PC-9 (cell line): ENCODE measurements around the gene SERINC2.

Source experiments
- EZH2 ChIP-seq: fragments of 200-600 bp; sonication (generic); IDR thresholded peaks from 2 replicates; pipeline ENCODE4 v1.8.0; 2017; ENCODE audit warnings: antibody characterized with exemption, low read depth
- TF ChIP-seq, protein P1 (sequence below): fragments of 200-600 bp; sonication (generic); conservative IDR thresholded peaks from 2 replicates; pipeline ENCODE4 v1.6.1; 2017; ENCODE audit warnings: mixed run types, antibody characterized with exemption, mild to moderate bottlenecking, moderate library complexity

DNA sequence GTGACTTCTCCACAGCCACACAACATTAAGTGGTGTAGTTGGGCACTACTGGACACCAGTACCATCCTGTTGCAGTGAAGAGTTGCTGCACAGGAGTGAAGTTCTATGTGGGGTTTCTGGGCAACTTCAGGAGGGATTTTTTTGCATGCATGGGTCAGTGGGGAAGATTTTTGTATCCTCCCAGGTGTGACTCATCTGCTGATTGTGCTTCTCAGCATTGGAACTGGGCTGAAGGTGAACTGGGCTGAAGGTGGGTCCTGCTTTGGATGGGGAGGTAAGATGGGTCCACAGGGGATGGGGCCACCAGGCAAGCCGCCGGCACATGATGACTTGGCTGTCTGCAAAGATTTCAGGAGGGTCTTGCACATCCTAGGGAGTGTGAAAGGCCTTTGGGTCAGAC lies 2.6 kb downstream of the SERINC2 start:
- TF ChIP-seq, protein P1, sequence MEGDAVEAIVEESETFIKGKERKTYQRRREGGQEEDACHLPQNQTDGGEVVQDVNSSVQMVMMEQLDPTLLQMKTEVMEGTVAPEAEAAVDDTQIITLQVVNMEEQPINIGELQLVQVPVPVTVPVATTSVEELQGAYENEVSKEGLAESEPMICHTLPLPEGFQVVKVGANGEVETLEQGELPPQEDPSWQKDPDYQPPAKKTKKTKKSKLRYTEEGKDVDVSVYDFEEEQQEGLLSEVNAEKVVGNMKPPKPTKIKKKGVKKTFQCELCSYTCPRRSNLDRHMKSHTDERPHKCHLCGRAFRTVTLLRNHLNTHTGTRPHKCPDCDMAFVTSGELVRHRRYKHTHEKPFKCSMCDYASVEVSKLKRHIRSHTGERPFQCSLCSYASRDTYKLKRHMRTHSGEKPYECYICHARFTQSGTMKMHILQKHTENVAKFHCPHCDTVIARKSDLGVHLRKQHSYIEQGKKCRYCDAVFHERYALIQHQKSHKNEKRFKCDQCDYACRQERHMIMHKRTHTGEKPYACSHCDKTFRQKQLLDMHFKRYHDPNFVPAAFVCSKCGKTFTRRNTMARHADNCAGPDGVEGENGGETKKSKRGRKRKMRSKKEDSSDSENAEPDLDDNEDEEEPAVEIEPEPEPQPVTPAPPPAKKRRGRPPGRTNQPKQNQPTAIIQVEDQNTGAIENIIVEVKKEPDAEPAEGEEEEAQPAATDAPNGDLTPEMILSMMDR = no peak
- TF ChIP-seq EZH2 = no peak
